Right lobe of liver (tissue), 6 donors: ENCODE data around the gene RAB21. TPM values are rescaled to one million over a fixed set of nuclear protein-coding genes. Genes with fewer than 3 reads are reported as not detected.

ENCODE experiments used
- ATAC-seq, 4 donors: fragments of 200-7000 bp; cut with Tn5 transposase; one replicate each; pipeline ENCODE4 v1.9.1; 2020; ENCODE audit warnings: mild to moderate bottlenecking in 4 of 4, moderate library complexity in 4 of 4
- DNase-seq, 3 donors: peaks; one replicate each; pipeline ENCODE4 v3.0.0-alpha.2; 2020
- H3K27ac ChIP-seq, 3 donors: fragments of 200-600 bp; one replicate each; pipeline ENCODE4 v1.8.0; 2022
- H3K27me3 ChIP-seq, 2 donors: fragments of 200-600 bp; one replicate each; pipeline ENCODE4 v1.8.0; 2022
- H3K36me3 ChIP-seq, 4 donors: fragments of 200-600 bp; sonication (generic) in 1 of 4; one replicate each; pipeline versions ENCODE4 v1.5.1 to v1.8.0; 2017 to 2022; ENCODE audit warnings: control low read depth in 1 of 4
- H3K4me1 ChIP-seq, 4 donors: fragments of 200-600 bp; sonication (generic) in 1 of 4; one replicate each; pipeline versions ENCODE4 v1.5.1 to v1.8.0; 2017 to 2022; ENCODE audit warnings: control low read depth in 1 of 4
- H3K4me3 ChIP-seq, 3 donors: fragments of 200-600 bp; one replicate each; pipeline ENCODE4 v1.8.0; 2022
- H3K9me3 ChIP-seq, 4 donors: fragments of 200-600 bp; sonication (generic) in 1 of 4; one replicate each; pipeline versions ENCODE4 v1.5.1 to v1.8.0; 2017 to 2022; ENCODE audit warnings: control low read depth in 1 of 4
- POLR2A ChIP-seq: fragments of 450-650 bp; IDR thresholded peaks from one replicate; pipeline ENCODE4 v1.6.1; 2017; ENCODE audit warnings: antibody characterized with exemption, mild to moderate bottlenecking
- WGBS: methylation state at CpG from one replicate; pipeline ENCODE4 v1.1.6; 2018; ENCODE audit warnings: low coverage, low lambda C conversion rate; ENCODE audit not compliant: insufficient coverage; ENCODE audit errors: missing lambda C conversion rate; 5-methylcytosine and 5-hydroxymethylcytosine counted together
- intact Hi-C, 2 donors: fragments of 100-400 bp; cut with DNase I; formaldehyde crosslinking; loops; one replicate each; pipeline versions ENCODE4 v1.11.2 to v1.14.1; 2022
- total RNA-seq, 6 experiments: library from RNA; depleted of rRNA in 2 of 6; stranded (reverse); fragments of >200 nt in 2 of 6; fragmentation: NEBNext Ultra II Directional in 3 of 6; extraction: Animal tissue kit (Norgen Biotek cat#: 25700) in 3 of 6; gene quantifications; one replicate each; pipeline versions ENCODE4 v1.1.0 to v1.2.4, GENCODE V29; 2016 to 2023
- TF ChIP-seq, protein P1 (sequence below), 4 donors: fragments of 200-600 bp in 3 of 4; fragments of 450-650 bp in 1 of 4; IDR thresholded peaks; one replicate each; pipeline versions ENCODE4 v1.5.1 to v1.8.0; 2016 to 2022; ENCODE audit warnings: antibody characterized with exemption in 4 of 4, mild to moderate bottlenecking in 2 of 4
- donor health status: DM: no; HTN: yes; CAD: no.
- donor health status: DM: no; HTN: no; CAD: no.
- donor health status: DM: no; HTN: no; CAD: no.
- donor health status: DM: no; HTN: yes; CAD: no.
- donor health status: DM: no; HTN: yes; CAD: no.

RAB21 gene
- total RNA-seq, 6 experiments from 2014 or later: 23.0 to 45.2 (median 31.3) TPM

DNA sequence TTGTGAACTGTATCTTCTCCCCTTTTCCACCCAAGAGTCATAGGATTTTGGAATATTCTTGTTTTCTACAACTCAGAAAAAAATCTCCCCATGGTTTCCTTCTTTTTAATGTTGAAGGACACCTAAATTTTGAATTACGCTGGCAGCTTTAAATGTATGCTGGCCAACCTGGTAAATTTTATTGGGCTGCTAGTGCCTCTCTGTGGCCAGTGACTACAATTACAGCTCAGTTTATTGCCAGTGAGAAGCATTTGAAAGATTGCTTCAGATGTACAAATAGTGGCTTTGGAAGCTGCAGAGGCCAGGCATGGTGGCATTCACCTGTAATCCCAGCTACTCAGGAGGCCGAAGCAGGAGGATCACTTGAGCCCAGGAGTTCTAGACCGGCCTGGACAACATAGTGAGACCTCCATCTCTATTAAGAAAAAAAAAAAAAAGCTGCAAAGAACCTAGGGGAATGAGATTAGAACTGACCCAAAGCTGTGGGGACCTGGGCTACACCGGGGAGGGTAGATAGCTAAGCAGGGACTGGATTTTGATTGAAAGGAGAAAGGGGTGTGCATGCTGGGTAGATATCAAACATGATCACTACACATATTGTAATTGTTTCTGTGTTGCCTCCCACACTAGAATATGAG lies 7.6 kb upstream of the RAB21 start:
- no peaks in the 10 kb centered on the region for H3K27me3 ChIP-seq
- no peaks in the 10 kb centered on the region for H3K9me3 ChIP-seq
- H3K4me3 ChIP-seq: no peak overlapping the region
- no peaks in the 10 kb centered on the region for H3K36me3 ChIP-seq
- H3K27ac ChIP-seq: no peak overlapping the region
- WGBS: 28% methylated on average over 4 of the region's 4 CpGs
- ATAC-seq (peak; percentile 100), DNase-seq (peak in 1 of 3 donors; percentile 52)
- TF ChIP-seq POLR2A: no peak
- TF ChIP-seq, protein P1, sequence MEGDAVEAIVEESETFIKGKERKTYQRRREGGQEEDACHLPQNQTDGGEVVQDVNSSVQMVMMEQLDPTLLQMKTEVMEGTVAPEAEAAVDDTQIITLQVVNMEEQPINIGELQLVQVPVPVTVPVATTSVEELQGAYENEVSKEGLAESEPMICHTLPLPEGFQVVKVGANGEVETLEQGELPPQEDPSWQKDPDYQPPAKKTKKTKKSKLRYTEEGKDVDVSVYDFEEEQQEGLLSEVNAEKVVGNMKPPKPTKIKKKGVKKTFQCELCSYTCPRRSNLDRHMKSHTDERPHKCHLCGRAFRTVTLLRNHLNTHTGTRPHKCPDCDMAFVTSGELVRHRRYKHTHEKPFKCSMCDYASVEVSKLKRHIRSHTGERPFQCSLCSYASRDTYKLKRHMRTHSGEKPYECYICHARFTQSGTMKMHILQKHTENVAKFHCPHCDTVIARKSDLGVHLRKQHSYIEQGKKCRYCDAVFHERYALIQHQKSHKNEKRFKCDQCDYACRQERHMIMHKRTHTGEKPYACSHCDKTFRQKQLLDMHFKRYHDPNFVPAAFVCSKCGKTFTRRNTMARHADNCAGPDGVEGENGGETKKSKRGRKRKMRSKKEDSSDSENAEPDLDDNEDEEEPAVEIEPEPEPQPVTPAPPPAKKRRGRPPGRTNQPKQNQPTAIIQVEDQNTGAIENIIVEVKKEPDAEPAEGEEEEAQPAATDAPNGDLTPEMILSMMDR (IDR thresholded peaks at IDR 0.05): peak; percentile 68 to 93 (median 76)
- H3K4me1 ChIP-seq: no peaks in the 10 kb centered on the region
- intact Hi-C loops: no loop called here

DNA sequence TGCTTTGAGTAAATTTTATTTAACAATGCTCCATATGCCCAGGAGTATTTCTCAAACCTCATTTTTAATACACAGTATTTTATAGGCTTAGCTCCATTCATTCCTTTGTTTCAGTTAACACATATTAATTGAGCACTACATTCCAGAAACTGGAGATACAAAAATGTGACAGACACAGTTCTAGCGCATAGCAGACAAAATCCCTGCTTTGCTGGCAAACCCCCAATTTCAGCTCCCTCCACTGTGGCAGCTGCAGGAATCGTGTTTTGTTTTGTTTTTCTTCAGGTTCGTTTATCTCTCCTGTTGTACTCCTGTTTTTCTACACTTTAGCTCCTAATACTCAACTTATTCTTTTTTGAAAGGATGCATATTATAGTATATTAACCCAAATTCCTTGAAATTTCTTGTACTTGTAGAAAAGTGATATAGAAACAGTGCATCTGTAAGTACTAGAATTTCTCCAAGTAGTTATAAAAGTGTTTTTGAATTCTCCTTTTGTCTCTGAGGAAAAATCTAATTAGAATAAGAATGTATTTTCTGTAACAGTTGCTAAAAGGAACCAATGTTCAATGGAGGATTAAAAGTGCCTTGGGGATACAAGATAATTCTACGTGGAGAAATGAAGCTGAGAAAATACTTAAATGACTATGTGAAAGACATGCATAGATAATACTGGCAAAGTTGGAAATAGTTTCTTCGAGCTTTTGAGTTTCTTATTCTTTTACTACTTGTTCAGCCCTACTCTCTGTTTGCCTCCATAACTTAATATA lies 6.4 kb upstream of the RAB21 start:
- intact Hi-C loops: no loop called here
- TF ChIP-seq POLR2A: no peak
- TF ChIP-seq, protein P1 (IDR thresholded peaks at IDR 0.05): no peak
- H3K4me3 ChIP-seq: no peak overlapping the region
- 62% methylated on average over 5 of the region's 5 CpGs for WGBS
- DNase-seq (no peak), ATAC-seq (no peak)
- H3K27ac ChIP-seq: no peak overlapping the region
- no peaks in the 10 kb centered on the region for H3K36me3 ChIP-seq
- H3K4me1 ChIP-seq: no peaks in the 10 kb centered on the region
- no peaks in the 10 kb centered on the region for H3K9me3 ChIP-seq
- no peaks in the 10 kb centered on the region for H3K27me3 ChIP-seq

GRCh38 chr12:71749666-71750065 lies 5.0 kb upstream of the RAB21 start:
- WGBS: 93% methylated on average over 1 of the region's 1 CpG
- no peak for TF ChIP-seq POLR2A
- TF ChIP-seq, protein P1 (IDR thresholded peaks at IDR 0.05): no peak
- no peak overlapping the region for H3K4me3 ChIP-seq
- H3K36me3 ChIP-seq: no peaks in the 10 kb centered on the region
- no peaks in the 10 kb centered on the region for H3K27me3 ChIP-seq
- intact Hi-C loops: no loop called here
- H3K9me3 ChIP-seq: no peaks in the 10 kb centered on the region
- ATAC-seq (no peak), DNase-seq (no peak)
- H3K4me1 ChIP-seq: peaks cover 0 to 4% (median 0%) of the 10 kb centered on the region in 4 donors
- no peak overlapping the region for H3K27ac ChIP-seq

- Histone ChIP-seq H3K9me3 (no peaks in the 10 kb centered on the region), H3K4me3 (no peak overlapping the region), H3K4me1 (peaks cover 0 to 15% (median 5%) of the 10 kb centered on the region in 4 donors), H3K27me3 (no peaks in the 10 kb centered on the region), H3K27ac (no peak overlapping the region), H3K36me3 (no peaks in the 10 kb centered on the region)
- WGBS: 50% methylated on average over 1 of the region's 1 CpG
- intact Hi-C loops: no loop called here
- ATAC-seq (no peak), DNase-seq (no peak)
- no peak for TF ChIP-seq POLR2A
- TF ChIP-seq, protein P1 (IDR thresholded peaks at IDR 0.05): no peak
Measured at GRCh38 chr12:71752891-71753290, 1.8 kb upstream of the RAB21 start.
